GM23248 (cell line): ENCODE data around the gene SCO2. TPM values are rescaled to one million over a fixed set of nuclear protein-coding genes. Genes with fewer than 3 reads are reported as not detected.

Experiments used
- DNase-seq: peaks from one replicate; pipeline ENCODE4 v3.0.0-alpha.2; 2015
- H2AFZ ChIP-seq: fragments of 200-600 bp; sonication (generic); 2 replicates; pipeline ENCODE4 v1.6.1; 2016; ENCODE audit warnings: antibody characterized with exemption
- H3F3A ChIP-seq: fragments of 200-600 bp; sonication (generic); 2 replicates; pipeline ENCODE4 v1.6.1; 2016; ENCODE audit warnings: mild to moderate bottlenecking, antibody characterized with exemption, mixed run types; ENCODE audit not compliant: insufficient read depth
- H3K27ac ChIP-seq: fragments of 200-600 bp; sonication (generic); 2 replicates; pipeline ENCODE4 v1.5.1; 2016; ENCODE audit warnings: mild to moderate bottlenecking
- H3K27me3 ChIP-seq: fragments of 200-600 bp; sonication (generic); replicated peaks from 2 replicates; pipeline ENCODE4 v1.6.1; 2016; ENCODE audit warnings: mild to moderate bottlenecking; ENCODE audit not compliant: insufficient read depth
- H3K36me3 ChIP-seq: fragments of 200-600 bp; sonication (generic); 2 replicates; pipeline ENCODE4 v1.6.1; 2016; ENCODE audit warnings: low read depth, mild to moderate bottlenecking
- H3K4me1 ChIP-seq: fragments of 200-600 bp; sonication (generic); 2 replicates; pipeline ENCODE4 v1.6.1; 2016; ENCODE audit warnings: mild to moderate bottlenecking; ENCODE audit not compliant: insufficient read depth
- H3K4me2 ChIP-seq: fragments of 200-600 bp; sonication (generic); one replicate; pipeline ENCODE4 v1.6.1; 2016; ENCODE audit warnings: mild to moderate bottlenecking; ENCODE audit not compliant: unreplicated experiment
- H3K4me3 ChIP-seq: fragments of 200-600 bp; sonication (generic); 2 replicates; pipeline ENCODE4 v1.5.1; 2016; ENCODE audit warnings: mild to moderate bottlenecking
- H3K79me2 ChIP-seq: fragments of 200-600 bp; sonication (generic); 2 replicates; pipeline ENCODE4 v1.6.1; 2016; ENCODE audit warnings: mild to moderate bottlenecking; ENCODE audit not compliant: insufficient read depth
- H3K9ac ChIP-seq: fragments of 200-600 bp; sonication (generic); 2 replicates; pipeline ENCODE4 v1.6.1; 2016; ENCODE audit warnings: mild to moderate bottlenecking
- H3K9me2 ChIP-seq: fragments of 200-600 bp; sonication (generic); 2 replicates; pipeline ENCODE4 v1.6.1; 2016; ENCODE audit warnings: mixed run types, mild to moderate bottlenecking, moderate library complexity; ENCODE audit not compliant: insufficient read depth
- H3K9me3 ChIP-seq: fragments of 200-600 bp; sonication (generic); one replicate; pipeline ENCODE4 v1.6.1; 2017; ENCODE audit warnings: low read depth
- H4K20me1 ChIP-seq: fragments of 200-600 bp; sonication (generic); 2 replicates; pipeline ENCODE4 v1.6.0; 2016; ENCODE audit not compliant: insufficient read depth
- EZH2 ChIP-seq: fragments of 200-600 bp; sonication (generic); IDR thresholded peaks from 2 replicates; pipeline ENCODE4 v1.6.1; 2018; ENCODE audit warnings: antibody characterized with exemption, mild to moderate bottlenecking; ENCODE audit not compliant: insufficient read depth, poor library complexity, severe bottlenecking
- EZH2phosphoT487 ChIP-seq: fragments of 200-600 bp; sonication (generic); IDR thresholded peaks from 2 replicates; pipeline ENCODE4 v1.6.1; 2018; ENCODE audit warnings: antibody characterized with exemption, moderate library complexity, mild to moderate bottlenecking, low read depth; ENCODE audit not compliant: insufficient read depth
- WGBS, 2 experiments: methylation state at CpG; one replicate each; pipeline ENCODE4 v1.1.6; 2015 to 2017; ENCODE audit warnings: low lambda C conversion rate in 2 of 2, low coverage in 1 of 2; ENCODE audit errors: missing lambda C conversion rate in 2 of 2; 5-methylcytosine and 5-hydroxymethylcytosine counted together
- in situ Hi-C: fragments of 300-500 bp; cut with MboI; formaldehyde crosslinking; loops from 2 replicates; pipeline ENCODE4 v1.15.0; 2020
- polyA plus RNA-seq: library from polyadenylated mRNA; unstranded; fragments of >200 nt; fragmentation: Nextera tagmentation; extraction: Ambion mirVana; gene quantifications from 2 replicates; pipeline ENCODE4 v1.2.1, GENCODE V29; 2016
- total RNA-seq: library from RNA; depleted of rRNA; stranded (reverse); fragments of >200 nt; shearing (Covaris generic); gene quantifications from 2 replicates; pipeline ENCODE4 v1.2.3, GENCODE V29; 2014

The SCO2 gene
- total and polyA plus RNA-seq, 2 experiments from 2014 or later = 8.4 to 11.0 TPM

- H3K4me3 ChIP-seq = no peak overlapping the region
- no peaks in the 10 kb centered on the region for H3K9me2 ChIP-seq
- no peak for TF ChIP-seq EZH2phosphoT487
- TF ChIP-seq EZH2 = no peak
- H3K27me3 ChIP-seq = no peaks in the 10 kb centered on the region
- no peaks in the 10 kb centered on the region for H3F3A ChIP-seq
- H3K27ac ChIP-seq = no peak overlapping the region
- no peaks in the 10 kb centered on the region for H3K9me3 ChIP-seq
- 81 to 88% methylated on average over 7 of the region's 7 CpGs for WGBS, 2 experiments
- no peaks in the 10 kb centered on the region for H3K79me2 ChIP-seq
- no peaks in the 10 kb centered on the region for H4K20me1 ChIP-seq
- DNase-seq = no peak
- in situ Hi-C loops = no loop called here
- no peaks in the 10 kb centered on the region for H3K4me1 ChIP-seq
- no peak overlapping the region for H2AFZ ChIP-seq
- H3K9ac ChIP-seq = no peak overlapping the region
- H3K36me3 ChIP-seq = no peaks in the 10 kb centered on the region
- no peak overlapping the region for H3K4me2 ChIP-seq
Observed at GRCh38 chr22:50568626-50569025, 43.2 kb upstream of the SCO2 start.

- Histone ChIP-seq H3K4me1 (no peaks in the 10 kb centered on the region), H3K4me2 (no peak overlapping the region), H3K4me3 (no peak overlapping the region), H3K27me3 (no peaks in the 10 kb centered on the region), H3K9me3 (no peaks in the 10 kb centered on the region), H3K9me2 (no peaks in the 10 kb centered on the region), H3K36me3 (no peaks in the 10 kb centered on the region), H3K27ac (no peak overlapping the region), H3K79me2 (no peaks in the 10 kb centered on the region), H4K20me1 (no peaks in the 10 kb centered on the region), H2AFZ (no peak overlapping the region), H3F3A (no peaks in the 10 kb centered on the region), H3K9ac (no peak overlapping the region)
- TF ChIP-seq EZH2 (no peak), EZH2phosphoT487 (no peak)
- in situ Hi-C loops = no loop called here
- 85% methylated on average over 7 of the region's 7 CpGs for WGBS, 2 experiments
- DNase-seq = no peak
Observed at GRCh38 chr22:50567721-50568252, 42.4 kb upstream of the SCO2 start.

GRCh38 chr22:50564289-50564688 lies 38.9 kb upstream of the SCO2 start:
- H3K36me3 ChIP-seq = no peaks in the 10 kb centered on the region
- H4K20me1 ChIP-seq = no peaks in the 10 kb centered on the region
- no peak for TF ChIP-seq EZH2
- TF ChIP-seq EZH2phosphoT487 = no peak
- no peak overlapping the region for H3K4me2 ChIP-seq
- H3K9ac ChIP-seq = no peak overlapping the region
- in situ Hi-C loops = no loop called here
- no peaks in the 10 kb centered on the region for H3K9me2 ChIP-seq
- no peaks in the 10 kb centered on the region for H3K9me3 ChIP-seq
- H3F3A ChIP-seq = no peaks in the 10 kb centered on the region
- no peaks in the 10 kb centered on the region for H3K27me3 ChIP-seq
- no peaks in the 10 kb centered on the region for H3K79me2 ChIP-seq
- WGBS, 2 experiments = 88% methylated on average over 11 of the region's 11 CpGs
- DNase-seq = no peak
- H3K4me1 ChIP-seq = no peaks in the 10 kb centered on the region
- no peak overlapping the region for H3K4me3 ChIP-seq
- H2AFZ ChIP-seq = no peak overlapping the region
- no peak overlapping the region for H3K27ac ChIP-seq

- WGBS, 2 experiments = 17 to 25% methylated on average over 17 of the region's 17 CpGs
- H3K27me3 ChIP-seq = no peaks in the 10 kb centered on the region
- H3K36me3 ChIP-seq = no peaks in the 10 kb centered on the region
- no peaks in the 10 kb centered on the region for H3K9me2 ChIP-seq
- H3K4me2 ChIP-seq = peak overlapping the region; percentile 90
- H2AFZ ChIP-seq = peak overlapping the region; percentile 95
- no peaks in the 10 kb centered on the region for H3K79me2 ChIP-seq
- no peaks in the 10 kb centered on the region for H3K4me1 ChIP-seq
- peak; percentile 17 for DNase-seq
- H3F3A ChIP-seq = no peaks in the 10 kb centered on the region
- TF ChIP-seq EZH2phosphoT487 (no peak), EZH2 (no peak)
- in situ Hi-C loops = no loop called here
- peak overlapping the region; percentile 80 for H3K4me3 ChIP-seq
- H4K20me1 ChIP-seq = no peaks in the 10 kb centered on the region
- no peak overlapping the region for H3K27ac ChIP-seq
- H3K9ac ChIP-seq = peak overlapping the region; percentile 54
- no peaks in the 10 kb centered on the region for H3K9me3 ChIP-seq
Observed at GRCh38 chr22:50563413-50564160, 38.2 kb upstream of the SCO2 start.
